ENCODE results near the gene IL1R2. TPM values are rescaled to one million over a fixed set of nuclear protein-coding genes. Genes with fewer than 3 reads are reported as not detected.

IL1R2 gene
- total RNA-seq, 4 donors from 2014 or later: 7.1 to 52.4 (median 29.9) TPM

GRCh38 chr2:102061962-102062795, 70.4 kb downstream of the IL1R2 start:
- no peak for DNase-seq
- TF ChIP-seq POLR2AphosphoS5 (IDR thresholded peaks at IDR 0.05) (peak; percentile 54 to 76 (median 60)), EP300 (IDR thresholded peaks at IDR 0.05; ENCODE audit: low read depth) (peak; percentile 52), POLR2A (IDR thresholded peaks at IDR 0.05) (no peak), CTCF (IDR thresholded peaks at IDR 0.05) (no peak)
- Histone ChIP-seq H3K9me3 (no peaks in the 10 kb centered on the region), H3K36me3 (no peaks in the 10 kb centered on the region), H3K27me3 (no peaks in the 10 kb centered on the region), H3K27ac (peak overlapping the region; percentile 88 to 93 (median 91)), H3K4me1 (peaks cover 21 to 64% (median 38%) of the 10 kb centered on the region in 4 donors), H3K4me3 (no peak overlapping the region)
- WGBS, 2 donors (ENCODE audit: low coverage in 1 of 2): 67 to 69% methylated on average over 8 of the region's 8 CpGs
- intact Hi-C loops (cut with DNase I; ENCODE audit: low total_unique reads) (loop anchor here (5.0 kb wide), 1 partner anchor 80 kb away; the partner anchor contains the start of gene IL1R1), in situ Hi-C loops (cut with MboI; ENCODE audit: low pct_ligation_motif_present in 1 of 4, low pct_unique_long_range_greater_than_20kb in 1 of 4, low sequenced_read_pairs in 3 of 4) (no loop called here)

GRCh38 chr2:102062802-102063201, 71.0 kb downstream of the IL1R2 start:
- TF ChIP-seq CTCF (IDR thresholded peaks at IDR 0.05): no peak
- no peak for TF ChIP-seq EP300 (IDR thresholded peaks at IDR 0.05; ENCODE audit: low read depth)
- no peak for TF ChIP-seq POLR2AphosphoS5 (IDR thresholded peaks at IDR 0.05)
- no peak for TF ChIP-seq POLR2A (IDR thresholded peaks at IDR 0.05)
- H3K4me1 ChIP-seq: peaks cover 21 to 64% (median 38%) of the 10 kb centered on the region in 4 donors
- H3K9me3 ChIP-seq: no peaks in the 10 kb centered on the region
- DNase-seq: no peak
- 57 to 58% methylated on average over 3 of the region's 3 CpGs for WGBS, 2 donors (ENCODE audit: low coverage in 1 of 2)
- H3K36me3 ChIP-seq: no peaks in the 10 kb centered on the region
- peak overlapping the region; percentile 88 to 93 (median 91) for H3K27ac ChIP-seq
- no peak overlapping the region for H3K4me3 ChIP-seq
- H3K27me3 ChIP-seq: no peaks in the 10 kb centered on the region
- intact Hi-C loops (cut with DNase I; ENCODE audit: low total_unique reads): loop anchor here (5.0 kb wide), 1 partner anchor 79 kb away; the partner anchor contains the start of gene IL1R1
- in situ Hi-C loops (cut with MboI; ENCODE audit: low pct_ligation_motif_present in 1 of 4, low pct_unique_long_range_greater_than_20kb in 1 of 4, low sequenced_read_pairs in 3 of 4): no loop called here

- TF ChIP-seq POLR2AphosphoS5 (IDR thresholded peaks at IDR 0.05) (peak in 1 of 3 donors; percentile 67), CTCF (IDR thresholded peaks at IDR 0.05) (no peak)
- no peaks in the 10 kb centered on the region for H3K27me3 ChIP-seq
- peak overlapping the region; percentile 88 to 93 (median 91) for H3K27ac ChIP-seq
- H3K9me3 ChIP-seq: no peaks in the 10 kb centered on the region
- DNase-seq: peak; percentile 43
- H3K4me1 ChIP-seq: peaks cover 21 to 64% (median 38%) of the 10 kb centered on the region in 4 donors
- H3K36me3 ChIP-seq: no peaks in the 10 kb centered on the region
- in situ Hi-C loops (cut with MboI; ENCODE audit: low pct_ligation_motif_present in 1 of 4, low pct_unique_long_range_greater_than_20kb in 1 of 4, low sequenced_read_pairs in 3 of 4) (no loop called here), intact Hi-C loops (cut with DNase I; ENCODE audit: low total_unique reads) (loop anchor here (5.0 kb wide), 1 partner anchor 79 kb away; the partner anchor contains the start of gene IL1R1)
- WGBS, 2 donors (ENCODE audit: low coverage in 1 of 2): 38 to 53% methylated on average over 5 to 6 of the region's 6 CpGs
- H3K4me3 ChIP-seq: no peak overlapping the region
Measured at GRCh38 chr2:102063487-102063911, 71.7 kb downstream of the IL1R2 start.

GRCh38 chr2:102063941-102064678, 72.3 kb downstream of the IL1R2 start:
- no peaks in the 10 kb centered on the region for H3K27me3 ChIP-seq
- H3K27ac ChIP-seq: peak overlapping the region; percentile 88 to 93 (median 91)
- TF ChIP-seq EP300 (IDR thresholded peaks at IDR 0.05; ENCODE audit: low read depth) (peak; percentile 98), POLR2AphosphoS5 (IDR thresholded peaks at IDR 0.05) (peak; percentile 93 to 96 (median 94)), POLR2A (IDR thresholded peaks at IDR 0.05) (no peak)
- in situ Hi-C loops (cut with MboI; ENCODE audit: low pct_ligation_motif_present in 1 of 4, low pct_unique_long_range_greater_than_20kb in 1 of 4, low sequenced_read_pairs in 3 of 4): no loop called here
- 0 to 29% methylated on average over 1 to 9 of the region's 9 CpGs for WGBS, 2 donors (ENCODE audit: low coverage in 1 of 2)
- peaks cover 21 to 64% (median 38%) of the 10 kb centered on the region in 4 donors for H3K4me1 ChIP-seq
- peak; percentile 81 for DNase-seq
- no peaks in the 10 kb centered on the region for H3K36me3 ChIP-seq
- intact Hi-C loops (cut with DNase I; ENCODE audit: low total_unique reads): loop anchor here (1.0 to 5.0 kb wide), 2 partner anchors 14 to 78 kb away; partner anchors contain the start of gene IL1R1
- H3K9me3 ChIP-seq: no peaks in the 10 kb centered on the region
- H3K4me3 ChIP-seq: no peak overlapping the region
